KMS-11 (cell line): ENCODE results near the gene EPHA6.
A peak's percentile ranks its signal among the peaks of the same experiment; 100 is the strongest.

ENCODE experiments used
- H2AFZ ChIP-seq: fragments of 200-600 bp; sonication (generic); 2 replicates; pipeline ENCODE4 v1.6.1; 2016; ENCODE audit warnings: antibody characterized with exemption, mixed run types, low read depth
- H3K27ac ChIP-seq: fragments of 200-600 bp; sonication (generic); 2 replicates; pipeline ENCODE4 v1.6.1; 2016; ENCODE audit warnings: mild to moderate bottlenecking, mixed run types
- H3K27me3 ChIP-seq: fragments of 200-600 bp; sonication (generic); 2 replicates; pipeline ENCODE4 v1.6.1; 2017; ENCODE audit warnings: mild to moderate bottlenecking, low read depth, mixed run types, moderate library complexity; ENCODE audit not compliant: insufficient read depth
- H3K36me3 ChIP-seq: fragments of 200-600 bp; sonication (generic); 2 replicates; pipeline ENCODE4 v1.6.1; 2017; ENCODE audit warnings: mild to moderate bottlenecking, mixed run types; ENCODE audit not compliant: insufficient read depth
- H3K4me1 ChIP-seq: fragments of 200-600 bp; sonication (generic); 2 replicates; pipeline ENCODE4 v1.6.1; 2016; ENCODE audit warnings: mild to moderate bottlenecking, low read depth, mixed run types; ENCODE audit not compliant: poor library complexity, severe bottlenecking
- H3K4me2 ChIP-seq: fragments of 200-600 bp; sonication (generic); 2 replicates; pipeline ENCODE4 v1.7.0; 2016; ENCODE audit warnings: mild to moderate bottlenecking, mixed run types
- H3K4me3 ChIP-seq: fragments of 200-600 bp; sonication (generic); IDR thresholded peaks from 2 replicates; pipeline ENCODE4 v1.6.1; 2017; ENCODE audit warnings: low read depth, low read length, mixed read lengths; ENCODE audit not compliant: insufficient read depth
- H3K79me2 ChIP-seq: fragments of 200-600 bp; sonication (generic); 2 replicates; pipeline ENCODE4 v1.6.1; 2016; ENCODE audit warnings: low read depth, mixed run types; ENCODE audit not compliant: insufficient read depth
- H3K9ac ChIP-seq: fragments of 200-600 bp; sonication (generic); 2 replicates; pipeline ENCODE4 v1.6.1; 2016; ENCODE audit warnings: mild to moderate bottlenecking, mixed run types
- H4K20me1 ChIP-seq: fragments of 200-600 bp; sonication (generic); 2 replicates; pipeline ENCODE4 v1.6.1; 2016; ENCODE audit warnings: mild to moderate bottlenecking, mixed run types; ENCODE audit not compliant: insufficient read depth
- TF ChIP-seq, protein P1 (sequence below): fragments of 200-600 bp; sonication (generic); conservative IDR thresholded peaks from 2 replicates; pipeline ENCODE4 v1.6.1; 2017; ENCODE audit warnings: low read depth, mild to moderate bottlenecking, antibody characterized with exemption, low read length, moderate library complexity, mixed read lengths

EPHA6 gene

DNA sequence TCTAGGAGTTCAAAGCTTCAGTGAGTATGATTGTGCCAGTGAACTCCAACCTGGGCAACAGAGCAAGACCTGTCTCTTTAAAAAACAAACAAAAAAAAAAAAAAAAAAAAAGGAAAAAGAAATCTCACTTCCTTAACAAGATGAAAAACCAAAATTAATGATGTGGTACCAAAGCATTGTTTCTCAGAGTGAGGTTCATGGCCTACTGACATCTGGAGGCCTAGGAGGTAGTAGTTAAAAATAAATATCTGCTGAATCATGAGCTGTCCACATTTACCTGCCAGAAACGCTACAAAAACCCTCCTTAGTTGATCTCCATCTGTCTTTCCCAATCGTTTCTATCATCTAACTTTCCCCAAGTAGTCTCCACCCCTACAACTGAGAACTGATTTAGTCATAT, 51.2 kb downstream of the EPHA6 start:
- Histone ChIP-seq H3K36me3 (no peaks in the 10 kb centered on the region), H3K27ac (peak overlapping the region; percentile 48; the same call in 1 of the 2 replicates), H3K27me3 (no peaks in the 10 kb centered on the region), H3K4me1 (peaks cover 27% of the 10 kb centered on the region), H4K20me1 (no peaks in the 10 kb centered on the region), H3K4me2 (peak overlapping the region; percentile 34), H3K79me2 (no peaks in the 10 kb centered on the region), H3K4me3 (no peak overlapping the region), H3K9ac (0 out of 2 replicates have a peak overlapping the region, but pooled peaks have one; percentile 20), H2AFZ (no peak overlapping the region)
- TF ChIP-seq, protein P1, sequence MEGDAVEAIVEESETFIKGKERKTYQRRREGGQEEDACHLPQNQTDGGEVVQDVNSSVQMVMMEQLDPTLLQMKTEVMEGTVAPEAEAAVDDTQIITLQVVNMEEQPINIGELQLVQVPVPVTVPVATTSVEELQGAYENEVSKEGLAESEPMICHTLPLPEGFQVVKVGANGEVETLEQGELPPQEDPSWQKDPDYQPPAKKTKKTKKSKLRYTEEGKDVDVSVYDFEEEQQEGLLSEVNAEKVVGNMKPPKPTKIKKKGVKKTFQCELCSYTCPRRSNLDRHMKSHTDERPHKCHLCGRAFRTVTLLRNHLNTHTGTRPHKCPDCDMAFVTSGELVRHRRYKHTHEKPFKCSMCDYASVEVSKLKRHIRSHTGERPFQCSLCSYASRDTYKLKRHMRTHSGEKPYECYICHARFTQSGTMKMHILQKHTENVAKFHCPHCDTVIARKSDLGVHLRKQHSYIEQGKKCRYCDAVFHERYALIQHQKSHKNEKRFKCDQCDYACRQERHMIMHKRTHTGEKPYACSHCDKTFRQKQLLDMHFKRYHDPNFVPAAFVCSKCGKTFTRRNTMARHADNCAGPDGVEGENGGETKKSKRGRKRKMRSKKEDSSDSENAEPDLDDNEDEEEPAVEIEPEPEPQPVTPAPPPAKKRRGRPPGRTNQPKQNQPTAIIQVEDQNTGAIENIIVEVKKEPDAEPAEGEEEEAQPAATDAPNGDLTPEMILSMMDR = no peak

DNA sequence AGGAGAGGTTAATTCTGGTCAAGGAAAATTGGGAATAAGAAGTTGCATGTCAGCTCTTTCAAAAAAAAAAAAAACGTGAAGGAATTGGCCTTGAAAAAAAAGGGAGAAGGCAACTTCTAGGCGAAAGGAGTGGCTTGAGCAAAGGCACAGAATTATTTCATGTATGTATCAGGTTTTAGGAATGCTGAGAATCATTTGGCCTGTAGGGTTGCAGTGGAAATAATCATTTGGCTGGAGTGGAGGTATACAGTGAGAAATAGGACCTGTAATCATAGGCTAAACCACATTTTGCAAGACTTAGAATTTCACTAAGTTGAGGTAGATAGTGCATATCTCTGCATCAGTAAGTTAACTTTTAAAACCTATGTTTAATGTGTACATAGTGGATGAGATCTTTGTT, 54.9 kb downstream of the EPHA6 start:
- TF ChIP-seq, protein P1 = no peak
- no peak overlapping the region for H3K9ac ChIP-seq

DNA sequence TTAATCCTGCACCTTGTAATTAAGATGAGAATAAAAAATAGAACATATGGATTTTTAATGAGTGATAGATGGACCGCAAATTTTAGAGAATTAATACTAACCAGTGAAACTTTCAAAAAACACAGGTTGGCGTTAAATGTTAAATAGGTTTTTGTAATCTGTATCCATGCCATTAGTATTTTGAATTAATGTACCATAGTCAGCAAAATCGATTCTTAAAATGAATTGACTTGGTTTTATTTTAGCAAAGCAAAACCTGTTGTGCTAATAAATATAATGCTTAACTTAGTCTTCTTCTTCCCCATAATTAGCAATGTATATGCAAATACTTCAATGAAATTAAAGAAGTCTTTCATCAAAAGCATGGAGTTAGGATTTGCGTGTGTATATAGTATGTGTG, 63.1 kb downstream of the EPHA6 start:
- no peak overlapping the region for H3K4me3 ChIP-seq
- no peaks in the 10 kb centered on the region for H3K36me3 ChIP-seq
- no peak overlapping the region for H3K9ac ChIP-seq
- H3K79me2 ChIP-seq = no peaks in the 10 kb centered on the region
- no peak overlapping the region for H2AFZ ChIP-seq
- H3K4me2 ChIP-seq = no peak overlapping the region
- H4K20me1 ChIP-seq = no peaks in the 10 kb centered on the region
- TF ChIP-seq, protein P1 = no peak
- H3K27ac ChIP-seq = no peak overlapping the region
- no peaks in the 10 kb centered on the region for H3K4me1 ChIP-seq
- no peaks in the 10 kb centered on the region for H3K27me3 ChIP-seq

More for the DNA sequence above, 54.9 kb downstream of the EPHA6 start:
- Histone ChIP-seq H3K4me1 (peaks cover 19% of the 10 kb centered on the region), H3K79me2 (no peaks in the 10 kb centered on the region), H3K27ac (no peak overlapping the region), H3K36me3 (no peaks in the 10 kb centered on the region), H2AFZ (no peak overlapping the region), H3K27me3 (no peaks in the 10 kb centered on the region), H4K20me1 (no peaks in the 10 kb centered on the region), H3K4me3 (no peak overlapping the region), H3K4me2 (no peak overlapping the region)

DNA sequence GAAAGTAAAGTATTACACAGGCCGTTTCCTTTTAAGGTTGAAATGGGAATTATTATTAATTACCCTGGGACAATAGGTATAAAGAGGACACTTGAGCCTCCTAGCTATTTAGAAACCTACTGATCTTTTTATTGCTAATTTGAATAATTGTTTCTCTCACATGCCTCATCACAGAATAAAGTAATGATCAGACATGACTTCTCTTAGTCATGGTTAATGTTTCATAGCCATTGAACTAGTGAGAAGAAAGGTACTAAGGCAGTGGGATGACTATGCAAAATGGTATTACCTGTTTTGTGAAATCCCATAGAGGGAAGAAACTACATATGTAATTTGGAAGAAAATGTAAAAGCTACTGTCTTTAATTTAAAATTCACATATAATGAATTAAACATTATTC, 85.6 kb downstream of the EPHA6 start:
- TF ChIP-seq, protein P1 = no peak
- H3K27ac ChIP-seq = no peak overlapping the region
- no peaks in the 10 kb centered on the region for H4K20me1 ChIP-seq
- no peaks in the 10 kb centered on the region for H3K4me1 ChIP-seq
- no peak overlapping the region for H3K4me3 ChIP-seq
- H3K9ac ChIP-seq = no peak overlapping the region
- no peaks in the 10 kb centered on the region for H3K36me3 ChIP-seq
- H3K4me2 ChIP-seq = no peak overlapping the region
- no peaks in the 10 kb centered on the region for H3K79me2 ChIP-seq
- no peak overlapping the region for H2AFZ ChIP-seq
- H3K27me3 ChIP-seq = no peaks in the 10 kb centered on the region

DNA sequence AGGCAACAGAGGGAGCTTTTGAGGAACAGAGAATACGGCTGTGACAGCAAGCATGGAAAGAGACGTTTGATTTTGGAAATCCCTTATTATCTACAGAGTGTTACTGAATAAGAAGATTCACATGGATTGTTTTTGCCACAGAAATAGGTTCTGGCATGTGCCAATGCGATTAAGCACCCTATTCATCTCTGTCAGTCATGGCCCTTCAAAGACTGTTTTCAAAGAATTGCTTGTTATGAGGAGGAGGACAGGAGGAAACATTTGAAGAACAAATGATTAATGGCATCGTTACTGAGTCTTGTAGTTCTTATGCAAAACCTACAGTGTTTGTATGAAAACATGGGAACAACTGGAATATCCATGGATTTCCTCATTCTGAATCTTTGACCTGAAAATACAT, 86.2 kb downstream of the EPHA6 start:
- H3K4me1 ChIP-seq = no peaks in the 10 kb centered on the region
- no peaks in the 10 kb centered on the region for H4K20me1 ChIP-seq
- H3K4me3 ChIP-seq = no peak overlapping the region
- TF ChIP-seq, protein P1 = no peak
- H3K36me3 ChIP-seq = no peaks in the 10 kb centered on the region
- no peak overlapping the region for H3K27ac ChIP-seq
- no peaks in the 10 kb centered on the region for H3K27me3 ChIP-seq
- no peaks in the 10 kb centered on the region for H3K79me2 ChIP-seq
- no peak overlapping the region for H2AFZ ChIP-seq
- no peak overlapping the region for H3K4me2 ChIP-seq
- H3K9ac ChIP-seq = no peak overlapping the region
